Measurements from ENCODE around the gene TMEM59L.

Gene TMEM59L

DNA sequence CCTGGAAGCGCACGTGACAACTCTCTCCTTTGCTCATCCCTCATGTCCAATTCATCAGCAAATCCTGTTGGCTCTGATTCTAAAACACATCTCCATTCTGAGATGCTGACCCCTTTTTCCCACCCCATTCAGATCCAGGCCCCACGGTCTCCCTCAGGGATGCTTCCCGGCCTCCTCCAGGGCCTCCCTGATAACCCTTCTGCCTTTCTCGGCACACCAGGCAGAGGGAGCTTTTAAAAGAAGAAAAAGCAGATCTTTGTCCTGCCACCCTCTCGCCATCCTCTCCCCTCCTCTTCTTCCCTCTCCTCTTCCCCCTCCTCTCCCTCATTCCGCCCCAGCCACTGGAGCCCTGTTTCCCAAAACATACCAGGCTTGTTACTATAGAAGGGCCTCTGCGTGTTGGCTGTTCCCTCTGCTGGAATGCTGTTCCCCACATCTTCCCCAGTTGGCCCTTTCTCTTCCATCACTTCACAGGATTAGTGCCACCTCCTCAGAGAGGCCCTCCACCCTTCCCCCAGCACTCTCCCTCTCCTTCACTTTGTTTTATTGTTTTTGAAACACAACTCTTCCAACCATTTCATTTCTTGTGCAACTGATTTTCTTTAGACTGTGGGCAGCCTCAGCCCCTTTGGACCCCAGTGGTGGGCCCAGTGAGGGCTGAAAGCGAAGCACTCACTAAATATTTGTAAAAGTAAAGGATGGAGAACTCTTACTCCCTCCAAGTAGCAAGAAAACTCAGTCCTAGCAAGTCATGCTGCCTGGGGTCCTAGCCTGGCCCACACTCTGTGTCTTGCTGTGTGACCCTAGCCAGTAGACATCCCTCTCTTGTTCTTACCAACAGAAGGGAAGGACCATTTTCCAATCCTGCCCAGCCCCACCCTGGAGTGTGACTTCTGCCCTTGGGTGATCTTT lies 3.6 kb upstream of the TMEM59L start:
- DNase-seq (ENCODE audit: low spot score): no peak

DNA sequence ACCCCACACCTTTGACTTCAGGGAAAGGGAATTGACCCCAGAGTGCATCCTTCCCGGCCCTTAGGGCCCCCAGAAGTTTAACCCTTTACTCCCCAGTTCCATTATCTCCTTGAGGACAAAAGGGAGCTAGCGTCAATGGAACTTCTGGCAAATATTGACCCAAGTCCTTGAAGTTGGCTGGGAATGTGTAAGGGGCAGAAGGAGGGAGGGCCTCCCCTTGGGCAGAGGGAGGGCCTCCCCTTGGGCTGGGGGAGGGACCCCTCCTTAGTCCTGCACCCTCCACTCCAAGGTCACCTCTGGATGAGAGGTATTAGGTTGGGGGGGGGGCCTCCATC lies 3.0 kb upstream of the TMEM59L start:
- no peak for DNase-seq (ENCODE audit: low spot score)

DNA sequence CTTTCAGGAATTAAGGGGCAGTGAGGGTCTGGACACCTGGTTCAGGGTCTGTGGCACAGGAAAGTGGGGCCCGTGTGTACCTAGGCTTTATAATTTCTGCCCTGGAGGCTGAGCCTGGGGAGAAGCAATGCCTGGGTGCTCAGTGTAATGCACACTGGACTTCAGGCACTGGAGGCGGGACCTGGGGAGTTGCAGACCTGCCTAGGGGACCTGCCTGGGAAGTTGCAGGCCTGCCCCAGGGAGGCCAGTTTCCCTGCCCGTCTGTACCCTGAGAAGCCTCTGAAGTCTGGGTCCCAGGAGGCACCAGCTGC lies 2.5 kb upstream of the TMEM59L start:
- DNase-seq (ENCODE audit: low spot score): no peak

DNA sequence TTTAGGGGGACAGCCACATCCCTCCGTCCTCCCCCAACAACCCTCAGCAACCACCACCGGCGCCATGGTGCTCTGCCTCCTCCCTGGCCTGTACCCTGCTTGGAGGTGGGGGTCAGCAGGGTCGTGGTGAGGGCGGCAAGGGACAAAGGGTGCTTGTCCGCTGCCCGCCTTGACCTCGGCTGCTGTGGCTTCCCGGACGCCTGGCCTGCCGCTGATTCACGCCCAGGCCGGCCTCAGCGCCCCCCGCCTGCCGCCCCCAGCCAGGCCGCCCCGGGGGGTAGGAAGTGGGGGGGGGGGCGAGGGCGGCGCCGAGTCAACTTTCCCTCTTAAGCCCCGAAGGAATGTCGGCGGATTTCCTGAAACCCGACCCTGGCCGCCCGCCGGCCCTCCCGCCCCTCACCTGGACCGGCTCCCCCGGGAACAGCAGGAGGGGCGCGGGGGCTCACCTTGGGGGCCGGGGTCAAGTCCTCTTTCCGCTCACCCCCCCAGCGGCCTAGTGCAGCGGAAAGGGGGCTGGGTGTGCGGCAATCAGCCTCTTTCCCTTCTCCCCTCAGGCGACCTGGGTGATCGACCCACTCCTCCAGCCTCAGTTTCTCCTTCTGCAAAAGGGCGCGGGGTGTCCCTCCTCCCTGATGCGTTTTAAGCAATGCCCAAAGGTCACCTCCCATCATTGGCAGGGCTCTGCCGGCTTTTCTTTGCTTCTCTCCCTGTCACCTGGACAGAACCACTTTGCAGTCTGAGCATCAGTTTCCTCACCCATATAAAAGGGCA lies 1.9 kb upstream of the TMEM59L start:
- no peak for DNase-seq (ENCODE audit: low spot score)

DNA sequence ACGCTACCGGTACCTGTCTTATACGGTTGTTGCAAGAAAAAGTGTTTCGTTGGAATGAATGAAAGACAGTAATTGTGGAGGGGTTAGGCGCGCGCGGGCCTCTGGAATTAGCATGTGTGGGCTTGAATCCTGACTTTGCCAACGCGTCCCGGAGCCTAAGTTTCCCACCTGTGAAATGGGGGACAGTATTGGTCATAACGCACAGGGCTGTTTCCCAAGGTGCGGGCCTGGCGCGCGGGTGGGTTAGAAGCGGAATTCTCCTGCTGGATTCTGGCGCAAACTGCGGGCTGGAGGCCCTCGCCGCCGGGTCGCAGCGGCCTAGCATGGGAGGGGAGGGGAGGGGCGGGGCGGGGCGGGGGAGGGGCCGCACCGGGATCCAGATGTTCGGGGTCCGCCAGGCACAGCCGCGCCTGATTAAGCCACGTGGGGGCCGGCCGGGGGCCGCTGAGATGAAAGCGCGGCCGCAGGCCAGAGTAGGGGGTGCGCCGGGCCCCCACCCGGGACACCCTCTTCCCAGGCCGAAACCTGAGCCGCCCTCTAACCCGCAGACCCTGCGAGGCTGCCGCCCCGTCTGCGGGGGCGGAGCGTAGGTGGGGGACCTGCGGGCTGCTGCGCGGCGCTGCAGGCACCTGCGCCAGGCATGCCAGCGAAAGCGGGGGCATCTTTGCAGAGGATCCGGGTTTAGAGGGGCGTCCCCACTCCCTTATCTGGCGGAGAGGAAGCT lies 1.2 kb upstream of the TMEM59L start:
- DNase-seq (ENCODE audit: low spot score): no peak

DNA sequence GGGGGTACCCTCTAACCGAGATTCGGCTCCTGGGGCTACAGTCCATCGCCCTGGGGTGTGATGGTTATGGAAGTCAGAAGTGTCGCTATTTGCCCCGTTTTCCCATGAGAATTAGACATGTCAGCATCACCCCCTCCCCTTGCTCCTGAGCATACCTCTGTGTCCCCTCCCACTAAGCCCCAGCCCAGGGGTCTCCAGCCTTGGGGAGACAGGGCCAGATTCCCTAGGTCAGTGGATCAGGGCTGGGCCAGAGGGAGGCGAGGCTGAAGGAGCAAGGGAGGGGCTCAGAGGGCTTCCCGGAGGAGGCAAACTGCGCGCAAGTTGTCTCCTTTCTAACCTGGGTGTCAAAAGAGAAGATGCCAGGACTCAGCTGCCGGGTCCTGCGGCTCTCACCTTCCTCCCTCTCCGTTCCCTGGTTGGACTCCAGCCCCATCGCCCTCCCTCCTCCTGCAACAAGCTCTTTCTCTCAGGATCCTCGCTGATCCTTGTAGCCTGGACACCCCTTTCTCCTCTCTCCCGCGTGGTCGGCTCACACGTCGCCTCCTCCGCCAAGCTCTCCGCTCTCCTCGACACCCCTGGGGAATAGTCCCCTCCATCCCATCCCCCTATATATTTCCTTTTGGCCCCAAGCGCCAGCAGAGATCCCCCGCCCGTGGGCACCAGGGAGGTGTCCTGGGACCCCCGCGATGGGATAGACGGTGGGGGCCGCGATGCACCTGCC lies 459 bp upstream of the TMEM59L start:
- no peak for DNase-seq (ENCODE audit: low spot score)

DNA sequence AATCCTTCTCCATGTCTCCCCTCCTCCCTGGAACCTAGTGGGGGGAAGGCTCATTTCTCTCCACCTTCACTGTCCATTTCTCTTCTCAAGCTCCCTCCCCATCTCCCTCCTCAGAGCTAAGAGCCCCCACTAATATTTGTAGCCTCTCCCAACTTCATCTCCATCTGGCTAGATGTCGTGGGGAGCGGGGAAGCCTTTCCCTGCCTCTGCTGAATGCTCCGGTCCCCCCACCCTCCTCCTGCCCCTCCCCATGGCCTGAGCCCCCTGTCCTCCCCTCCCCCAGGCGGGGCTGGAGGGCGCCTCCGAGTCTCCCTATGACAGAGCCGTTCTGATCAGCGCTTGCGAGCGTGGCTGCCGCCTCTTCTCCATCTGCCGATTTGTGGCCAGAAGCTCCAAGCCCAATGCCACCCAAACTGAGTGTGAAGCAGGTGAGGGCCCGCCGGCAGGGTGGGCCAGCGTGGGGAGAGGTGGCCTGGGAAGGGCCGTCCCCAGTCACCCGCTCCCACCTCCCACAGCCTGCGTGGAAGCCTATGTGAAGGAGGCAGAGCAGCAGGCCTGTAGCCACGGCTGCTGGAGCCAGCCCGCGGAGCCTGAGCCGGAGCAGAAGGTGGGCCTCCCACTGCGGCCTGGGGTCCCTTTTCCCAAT lies 1.0 kb downstream of the TMEM59L start:
- DNase-seq (ENCODE audit: low spot score): no peak

DNA sequence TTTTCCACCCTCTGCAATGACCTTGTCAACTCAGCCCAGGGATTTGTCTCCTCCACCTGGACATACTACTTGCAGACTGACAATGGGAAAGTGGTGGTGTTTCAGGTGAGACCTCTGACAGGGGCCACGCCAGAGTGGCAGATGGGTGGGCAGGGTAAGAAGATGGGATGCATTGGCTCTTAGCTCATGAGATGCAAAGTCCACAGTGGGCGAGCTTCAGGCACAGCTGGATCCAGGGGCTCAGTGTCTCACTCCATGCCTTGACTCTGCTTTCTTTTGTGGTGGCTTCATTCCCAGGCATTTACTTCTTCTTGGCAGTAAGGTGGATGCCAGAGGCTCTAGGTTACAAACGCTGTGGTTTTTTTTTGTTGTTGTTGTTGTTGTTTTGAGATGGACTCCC lies 3.4 kb downstream of the TMEM59L start:
- DNase-seq (ENCODE audit: low spot score): no peak

DNA sequence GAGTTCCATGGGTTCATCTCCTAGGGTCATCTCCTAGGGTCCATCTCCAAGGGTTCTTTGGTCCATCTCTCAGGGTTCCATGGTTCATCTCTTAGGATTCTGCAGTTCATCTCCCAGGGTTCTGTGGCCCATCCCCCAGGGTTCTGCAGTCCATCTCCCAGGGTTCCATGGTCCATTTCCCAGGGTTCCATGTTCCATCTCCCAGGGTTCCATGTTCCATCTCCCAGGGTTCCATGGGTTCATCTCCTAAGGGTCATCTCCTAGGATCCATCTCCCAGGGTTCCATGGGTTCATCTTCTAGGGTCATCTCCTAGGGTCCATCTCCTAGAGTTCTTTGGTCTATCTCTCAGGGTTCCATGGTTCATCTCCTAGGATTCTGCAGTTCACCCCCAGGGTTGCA lies 4.9 kb downstream of the TMEM59L start:
- no peak for DNase-seq (ENCODE audit: low spot score)

DNA sequence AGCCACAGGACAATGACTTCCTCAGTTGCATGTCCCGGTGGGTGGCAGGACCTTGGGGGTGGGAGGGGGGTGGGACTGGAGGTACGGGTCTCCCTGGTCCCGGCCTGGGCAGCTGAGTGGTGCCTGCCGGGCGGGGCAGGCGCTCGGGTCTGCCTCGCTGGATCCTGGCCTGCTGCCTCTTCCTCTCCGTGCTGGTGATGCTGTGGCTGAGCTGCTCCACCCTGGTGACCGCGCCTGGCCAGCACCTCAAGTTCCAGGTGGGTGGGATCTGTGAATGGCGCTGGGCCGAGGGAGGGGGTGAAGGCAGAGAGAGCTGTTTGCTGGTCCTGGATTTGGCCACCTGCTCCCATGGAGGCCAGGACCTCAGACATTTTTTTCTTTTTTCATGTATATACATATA lies 5.6 kb downstream of the TMEM59L start:
- DNase-seq (ENCODE audit: low spot score): no peak

DNA sequence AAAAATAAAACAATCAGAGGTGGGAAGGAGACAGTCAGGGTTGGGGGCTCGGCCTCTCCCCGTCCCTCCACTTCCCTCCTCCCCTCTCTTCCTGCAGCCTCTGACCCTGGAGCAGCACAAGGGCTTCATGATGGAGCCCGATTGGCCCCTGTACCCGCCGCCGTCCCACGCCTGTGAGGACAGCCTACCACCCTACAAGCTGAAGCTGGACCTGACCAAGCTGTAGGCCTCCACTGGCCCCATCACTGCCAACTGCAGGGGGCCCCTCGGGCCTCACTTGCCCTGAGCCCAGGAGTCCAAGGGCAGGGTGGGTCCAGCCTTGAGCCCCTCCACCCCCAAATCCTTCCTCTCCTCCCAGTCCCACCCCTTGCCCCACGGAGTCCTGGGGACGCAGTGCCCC lies 7.6 kb downstream of the TMEM59L start:
- DNase-seq (ENCODE audit: low spot score): no peak

DNA sequence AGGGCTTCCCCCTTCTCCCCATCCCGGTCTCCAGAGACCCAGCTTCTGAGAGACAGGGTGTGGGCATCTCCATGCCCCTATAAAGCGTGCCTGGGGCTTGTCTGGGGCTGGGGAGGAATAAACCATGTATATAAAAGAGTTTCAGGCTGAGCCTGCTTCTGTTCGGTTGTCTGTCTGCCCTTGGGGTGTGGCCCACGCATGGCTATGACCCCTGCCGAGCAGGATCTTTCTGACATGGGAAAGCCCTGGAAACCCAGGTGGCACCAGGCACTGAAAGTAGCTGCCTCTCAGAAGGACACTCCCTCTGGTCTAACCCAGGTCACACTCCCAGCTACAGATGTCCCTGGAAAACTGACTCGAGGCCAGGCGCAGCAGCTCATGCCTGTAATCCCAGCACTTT lies 8.2 kb downstream of the TMEM59L start:
- DNase-seq (ENCODE audit: low spot score): no peak

DNA sequence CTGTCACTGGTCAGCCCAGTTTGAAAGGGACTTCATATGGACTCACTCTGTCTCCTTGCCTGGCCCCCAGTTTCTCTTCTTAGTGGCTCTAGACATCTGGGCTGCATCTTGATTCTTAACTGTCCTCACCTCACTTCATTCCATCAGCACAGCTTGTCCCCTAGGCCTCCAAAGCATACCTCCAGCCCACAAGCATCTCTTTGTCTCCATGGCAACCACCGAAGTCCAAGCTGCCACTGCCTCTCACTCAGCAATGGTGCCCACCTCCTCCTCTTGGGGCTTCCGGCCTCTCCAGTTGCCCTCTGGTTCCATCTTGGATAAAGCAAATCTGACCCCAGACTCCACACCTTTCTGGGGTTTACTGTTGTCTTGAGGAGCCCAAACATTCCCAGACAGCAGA lies 14.2 kb downstream of the TMEM59L start:
- no peak for DNase-seq (ENCODE audit: low spot score)

DNA sequence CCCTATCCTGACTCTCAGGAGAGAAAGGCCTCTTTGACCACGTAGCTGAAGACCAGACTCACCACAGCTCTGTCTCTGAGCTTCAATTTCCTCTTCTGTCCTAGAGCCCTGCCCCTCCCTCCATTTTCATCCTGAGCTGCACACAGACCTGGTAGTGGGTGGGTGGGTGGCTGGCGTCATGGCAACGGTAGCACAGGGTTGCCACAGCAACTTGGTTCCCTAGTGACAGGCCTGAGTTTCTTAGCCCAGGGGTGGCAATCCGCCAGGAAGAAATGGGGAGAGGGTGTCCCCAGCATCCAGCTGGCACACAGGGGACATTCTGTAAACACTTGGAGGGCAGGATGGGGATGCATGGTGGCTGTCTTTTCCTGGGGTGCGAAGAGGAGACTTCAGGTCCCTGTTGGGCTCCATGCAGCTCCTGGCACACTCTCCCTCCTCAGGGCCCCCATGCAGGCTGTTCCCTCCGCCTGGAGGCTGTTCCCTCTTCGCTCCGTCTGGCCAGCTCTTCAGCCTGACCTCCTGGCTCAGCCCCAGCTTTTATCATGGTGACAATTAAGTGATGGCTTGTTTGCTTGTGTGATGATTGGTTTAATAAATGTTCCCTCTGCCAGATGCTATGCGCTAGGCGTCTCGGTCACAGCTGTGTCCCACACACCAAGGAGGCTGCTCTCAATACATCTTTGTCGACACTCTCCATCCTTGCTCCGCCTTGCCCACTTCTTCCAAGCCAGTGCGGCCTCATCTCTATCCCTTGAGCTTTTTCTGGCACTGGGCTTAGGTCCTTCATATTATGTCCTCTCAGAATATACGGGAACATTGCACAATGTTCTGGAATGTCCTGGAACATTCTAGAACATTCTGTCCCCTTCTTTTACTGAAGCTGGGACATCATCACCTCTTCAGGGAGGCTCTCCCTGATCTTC lies 16.8 kb downstream of the TMEM59L start:
- no peak for DNase-seq (ENCODE audit: low spot score)

DNA sequence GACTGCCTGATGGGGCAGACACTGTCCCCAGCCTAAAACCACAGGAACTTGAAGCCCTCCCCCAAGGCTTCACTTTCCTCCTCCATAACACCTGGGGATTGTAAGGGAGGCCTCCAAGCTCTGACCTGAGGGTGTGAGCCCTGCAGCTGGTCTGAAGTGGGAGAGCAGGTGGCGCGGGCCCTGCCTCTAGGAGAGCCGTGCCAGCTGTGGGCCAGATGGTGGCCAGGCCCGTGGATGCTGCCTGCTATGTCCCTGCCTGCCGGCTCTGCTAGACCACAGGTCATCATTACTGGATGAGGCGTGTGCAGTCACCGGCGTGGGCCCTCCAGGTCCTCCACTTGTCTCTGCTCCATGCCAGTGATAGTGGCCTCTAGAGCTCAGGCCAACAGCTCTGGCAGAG lies 20.7 kb downstream of the TMEM59L start:
- DNase-seq (ENCODE audit: low spot score): peak; percentile 54

DNA sequence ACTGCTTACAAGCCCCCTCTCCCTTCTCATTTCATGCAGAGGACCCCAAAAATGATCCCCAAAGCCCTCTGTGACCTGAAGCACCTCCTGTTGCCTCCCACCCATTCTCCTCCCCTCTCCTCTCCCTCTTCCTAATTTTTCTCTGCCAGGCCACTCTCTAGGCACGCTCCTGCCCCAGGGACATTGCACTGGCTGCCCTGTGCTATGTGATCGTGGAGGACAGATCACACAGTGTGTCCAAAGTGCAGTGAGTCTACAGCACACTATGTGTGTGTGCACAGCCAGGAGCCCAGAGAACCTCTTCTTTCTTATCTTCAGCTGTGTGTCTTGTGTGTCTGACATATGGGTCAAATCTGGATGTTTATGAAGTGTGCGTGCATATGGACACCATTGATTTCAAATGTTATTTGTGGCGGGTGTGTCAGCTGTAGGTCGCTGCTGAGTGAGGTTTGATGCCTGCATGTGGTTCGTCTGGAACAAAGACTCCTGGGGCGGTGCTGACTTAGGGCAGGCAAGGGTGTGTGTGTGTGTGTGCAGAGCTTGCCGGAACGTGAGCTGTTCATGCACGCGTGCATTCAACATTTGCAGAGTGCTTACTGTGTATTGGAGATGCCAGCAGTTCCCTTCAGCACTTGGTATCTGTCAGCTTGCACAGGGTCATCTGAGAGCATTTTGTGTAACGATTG lies 22.1 kb downstream of the TMEM59L start:
- no peak for DNase-seq (ENCODE audit: low spot score)

DNA sequence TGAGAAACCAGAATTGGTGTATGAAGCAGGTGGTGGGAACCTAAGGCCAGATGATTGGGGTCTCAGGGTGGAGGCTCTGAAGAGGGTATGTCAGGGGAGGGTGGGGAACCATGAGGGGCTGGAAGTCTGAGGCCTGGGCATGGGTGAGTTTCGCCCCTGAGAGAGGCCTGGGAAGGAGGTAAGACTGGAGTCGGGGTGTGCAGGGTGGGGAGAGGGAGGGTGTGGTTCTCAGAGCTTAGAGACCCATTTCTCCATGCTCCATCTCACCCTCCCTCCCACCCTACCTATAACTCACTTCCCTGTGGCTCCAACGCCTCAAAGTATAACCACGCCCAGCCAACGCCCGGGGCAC lies 23.1 kb downstream of the TMEM59L start:
- DNase-seq (ENCODE audit: low spot score): no peak

DNA sequence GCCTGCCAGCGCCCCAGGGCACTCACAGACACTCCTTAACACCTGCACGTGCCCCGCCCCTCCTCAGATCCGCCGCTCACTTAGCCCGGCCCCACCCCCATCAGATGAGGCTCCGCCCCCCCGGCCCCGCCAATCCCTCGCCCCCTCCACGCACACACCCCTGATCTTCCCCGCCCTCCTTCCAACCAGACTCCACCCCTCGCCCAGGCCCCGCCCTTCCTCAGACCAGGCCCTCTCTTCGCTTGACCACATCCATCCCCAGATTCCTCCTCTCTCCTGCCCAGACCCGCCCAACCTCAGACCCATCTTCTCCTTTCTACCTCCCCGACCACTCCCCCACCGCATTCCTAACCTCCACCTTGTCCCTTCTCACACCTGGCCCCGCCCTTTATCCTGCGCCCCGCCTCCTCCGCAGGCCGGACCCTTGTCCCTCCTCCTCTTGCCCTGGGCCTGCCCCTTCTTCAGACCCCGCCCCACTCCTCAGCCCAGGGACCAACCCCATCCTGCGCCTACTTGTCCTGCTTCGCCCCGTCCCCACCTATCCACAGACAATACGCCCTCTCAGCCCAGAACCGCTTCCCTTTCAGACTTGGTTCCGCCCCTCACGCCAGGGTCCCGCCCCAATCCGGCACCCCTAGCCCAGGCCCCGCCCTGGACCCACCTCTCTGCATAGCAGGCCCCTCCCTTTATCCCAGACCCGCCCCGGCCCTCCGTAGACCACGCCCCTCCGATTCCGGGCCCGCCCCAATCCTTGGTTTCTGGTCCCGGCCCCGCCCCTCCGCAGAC lies 23.7 kb downstream of the TMEM59L start:
- DNase-seq (ENCODE audit: low spot score): peak; percentile 97

DNA sequence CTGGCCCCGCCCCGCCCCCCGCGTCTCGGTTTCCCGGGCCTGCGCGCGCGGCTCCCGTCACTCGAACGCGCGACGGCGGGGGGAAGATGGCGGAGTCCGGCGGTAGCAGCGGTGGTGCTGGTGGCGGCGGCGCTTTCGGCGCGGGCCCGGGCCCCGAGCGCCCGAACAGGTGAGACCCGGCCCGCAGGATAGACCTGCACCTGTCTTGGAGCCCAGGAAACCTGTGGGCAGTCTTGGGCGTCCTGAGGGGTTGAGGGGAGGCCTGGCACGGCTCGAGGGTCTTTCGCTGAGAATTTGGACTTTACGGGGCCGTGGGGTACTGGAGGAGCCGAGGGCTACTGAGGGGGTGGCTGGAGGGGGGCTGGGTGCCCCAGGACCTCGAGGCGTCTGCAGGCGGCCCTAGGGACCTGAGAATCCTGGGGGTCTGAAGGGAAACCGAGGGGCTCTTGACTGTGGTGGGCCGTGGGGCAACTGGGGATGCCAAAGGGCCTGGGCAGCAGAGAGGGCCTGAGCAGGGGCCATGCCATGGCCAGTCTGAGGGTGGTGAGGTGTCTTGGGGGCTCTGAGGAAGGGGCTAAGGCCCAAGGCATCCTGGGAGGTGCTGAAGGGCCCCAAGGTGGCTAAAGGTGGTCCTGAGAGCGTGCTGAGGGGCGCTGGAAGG lies 24.4 kb downstream of the TMEM59L start, which contains the start of gene KLHL26:
TSS of gene KLHL26 (plus strand) at position 60 of the 661 bp plus-strand sequence. CDS start at position 87, 27 bp downstream.
- DNase-seq (ENCODE audit: low spot score): no peak

All from NAMALWA (cell line).